Measurements from ENCODE around the gene ST3GAL3. TPM values are rescaled to one million over a fixed set of nuclear protein-coding genes. Genes with fewer than 3 reads are reported as not detected.

The ST3GAL3 gene
- total RNA-seq, 1 donor from 2014 or later = 34.3 TPM

DNA sequence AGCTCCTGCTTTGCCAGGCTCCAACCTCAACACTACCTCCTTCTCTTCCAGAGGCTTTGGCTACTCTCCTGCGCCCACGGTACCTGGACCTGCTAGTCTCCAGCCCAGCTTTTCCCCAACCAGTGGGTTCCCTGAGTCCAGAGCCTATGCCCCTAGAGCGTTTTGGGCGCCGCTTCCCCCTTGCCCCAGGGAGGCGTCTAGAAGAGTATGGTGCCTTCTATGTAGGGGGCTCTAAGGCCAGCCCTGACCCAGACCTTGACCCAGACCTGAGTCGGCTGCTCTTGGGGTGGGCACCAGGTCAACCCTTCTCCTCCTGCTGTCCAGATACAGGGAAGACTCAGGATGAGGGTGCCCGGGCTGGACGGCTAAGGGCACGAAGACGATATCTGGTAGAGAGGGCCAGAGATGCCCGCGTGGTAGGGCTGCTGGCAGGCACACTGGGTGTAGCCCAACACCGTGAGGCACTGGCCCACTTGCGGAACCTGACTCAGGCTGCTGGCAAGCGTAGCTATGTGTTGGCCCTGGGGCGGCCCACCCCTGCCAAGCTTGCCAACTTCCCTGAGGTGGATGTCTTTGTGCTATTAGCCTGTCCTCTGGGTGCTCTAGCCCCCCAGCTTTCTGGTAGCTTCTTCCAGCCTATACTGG is 264.1 kb downstream of the ST3GAL3 start:
- peaks cover 5 to 8% of the 10 kb centered on the region in 2 donors for H3K36me3 ChIP-seq
- intact Hi-C loops (cut with DNase I) = loop anchor here (5.0 kb wide), 1 partner anchor 264 kb away; the partner anchor contains the start of gene ST3GAL3
- DNase-seq (ENCODE audit: low spot score in 2 of 2) = no peak
- no peak overlapping the region for H3K4me3 ChIP-seq
- no peaks in the 10 kb centered on the region for H3K9me3 ChIP-seq
- H3K27ac ChIP-seq = no peak overlapping the region
- H3K27me3 ChIP-seq = no peaks in the 10 kb centered on the region
- TF ChIP-seq, protein P1, sequence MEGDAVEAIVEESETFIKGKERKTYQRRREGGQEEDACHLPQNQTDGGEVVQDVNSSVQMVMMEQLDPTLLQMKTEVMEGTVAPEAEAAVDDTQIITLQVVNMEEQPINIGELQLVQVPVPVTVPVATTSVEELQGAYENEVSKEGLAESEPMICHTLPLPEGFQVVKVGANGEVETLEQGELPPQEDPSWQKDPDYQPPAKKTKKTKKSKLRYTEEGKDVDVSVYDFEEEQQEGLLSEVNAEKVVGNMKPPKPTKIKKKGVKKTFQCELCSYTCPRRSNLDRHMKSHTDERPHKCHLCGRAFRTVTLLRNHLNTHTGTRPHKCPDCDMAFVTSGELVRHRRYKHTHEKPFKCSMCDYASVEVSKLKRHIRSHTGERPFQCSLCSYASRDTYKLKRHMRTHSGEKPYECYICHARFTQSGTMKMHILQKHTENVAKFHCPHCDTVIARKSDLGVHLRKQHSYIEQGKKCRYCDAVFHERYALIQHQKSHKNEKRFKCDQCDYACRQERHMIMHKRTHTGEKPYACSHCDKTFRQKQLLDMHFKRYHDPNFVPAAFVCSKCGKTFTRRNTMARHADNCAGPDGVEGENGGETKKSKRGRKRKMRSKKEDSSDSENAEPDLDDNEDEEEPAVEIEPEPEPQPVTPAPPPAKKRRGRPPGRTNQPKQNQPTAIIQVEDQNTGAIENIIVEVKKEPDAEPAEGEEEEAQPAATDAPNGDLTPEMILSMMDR (IDR thresholded peaks at IDR 0.05) = no peak
- peaks cover 14 to 19% of the 10 kb centered on the region in 2 donors for H3K4me1 ChIP-seq

GRCh38 chr1:43973981-43974442 is 266.7 kb downstream of the ST3GAL3 start:
- DNase-seq (ENCODE audit: low spot score in 2 of 2) = no peak

DNA sequence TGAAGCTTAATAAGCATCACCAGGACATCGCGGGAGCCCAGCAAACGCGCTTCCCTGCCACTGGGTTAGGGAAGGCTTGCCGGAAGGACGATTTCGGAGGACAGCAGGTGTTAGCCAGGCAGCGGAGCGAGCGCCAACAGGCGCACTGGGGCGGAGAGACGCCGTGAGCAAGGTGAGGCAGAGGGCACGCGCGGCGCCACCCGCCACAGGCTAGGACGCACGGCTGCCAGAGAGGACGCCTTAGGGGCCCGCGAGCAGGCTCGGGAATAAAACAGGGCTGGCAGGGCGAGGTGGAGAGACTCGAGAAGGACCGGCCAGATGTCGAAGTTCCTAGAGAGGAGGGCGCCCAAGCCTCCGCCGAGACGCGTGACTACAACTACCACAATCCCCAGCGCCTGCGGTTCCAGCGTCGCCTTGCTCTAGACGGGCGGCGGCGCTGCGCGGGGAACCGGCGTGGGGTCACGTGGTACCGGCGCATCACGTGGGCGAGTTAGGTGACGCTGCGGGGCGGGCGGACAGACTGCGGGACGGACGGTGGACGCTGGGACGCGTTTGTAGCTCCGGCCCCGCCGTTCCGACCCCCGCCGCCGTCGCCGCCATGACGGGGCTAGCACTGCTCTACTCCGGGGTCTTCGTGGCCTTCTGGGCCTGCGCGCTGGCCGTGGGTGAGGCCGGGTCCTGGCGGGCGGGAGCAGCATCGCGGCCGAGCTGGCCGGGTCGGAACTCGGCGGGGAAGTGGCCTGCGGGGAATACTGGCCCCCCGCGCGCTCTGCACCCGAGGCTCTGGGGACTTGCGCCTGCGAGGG is 267.3 kb downstream of the ST3GAL3 start, which contains the start of gene ATP6V0B:
ATP6V0B (plus strand) TSS at position 518 of the 806 bp plus-strand sequence; CDS start at position 599, 81 bp downstream.
- peak; percentile 87 to 97 for DNase-seq (ENCODE audit: low spot score in 2 of 2)
- Histone ChIP-seq H3K9me3 (no peaks in the 10 kb centered on the region), H3K27me3 (no peaks in the 10 kb centered on the region), H3K4me3 (peak within 1 kb of the TSS; percentile 71 to 78), H3K4me1 (peaks cover 17 to 35% of the 10 kb centered on the region in 2 donors), H3K27ac (peak within 1 kb of the TSS; percentile 84 to 89), H3K36me3 (peaks cover 13 to 19% of the 10 kb centered on the region in 2 donors)
- TF ChIP-seq, protein P1 (IDR thresholded peaks at IDR 0.05) = peak in 2 of 3 experiments; percentile 11 to 46
- intact Hi-C loops (cut with DNase I) = loop anchor here (1.0 to 5.0 kb wide), 4 partner anchors 17 to 267 kb away; partner anchors contain the start of genes CCDC24, IPO13, SLC6A9 and ST3GAL3

More at GRCh38 chr1:43973981-43974442, 266.7 kb downstream of the ST3GAL3 start:
- H3K36me3 ChIP-seq = peaks cover 13 to 19% of the 10 kb centered on the region in 2 donors
- no peaks in the 10 kb centered on the region for H3K27me3 ChIP-seq
- TF ChIP-seq, protein P1 (IDR thresholded peaks at IDR 0.05) = no peak
- peaks cover 17 to 35% of the 10 kb centered on the region in 2 donors for H3K4me1 ChIP-seq
- intact Hi-C loops (cut with DNase I) = loop anchor here (1.0 to 5.0 kb wide), 4 partner anchors 17 to 267 kb away; partner anchors contain the start of genes CCDC24, IPO13, SLC6A9 and ST3GAL3
- H3K4me3 ChIP-seq = peak overlapping the region; percentile 71 to 78
- H3K27ac ChIP-seq = peak overlapping the region; percentile 84 to 89
- no peaks in the 10 kb centered on the region for H3K9me3 ChIP-seq

DNA sequence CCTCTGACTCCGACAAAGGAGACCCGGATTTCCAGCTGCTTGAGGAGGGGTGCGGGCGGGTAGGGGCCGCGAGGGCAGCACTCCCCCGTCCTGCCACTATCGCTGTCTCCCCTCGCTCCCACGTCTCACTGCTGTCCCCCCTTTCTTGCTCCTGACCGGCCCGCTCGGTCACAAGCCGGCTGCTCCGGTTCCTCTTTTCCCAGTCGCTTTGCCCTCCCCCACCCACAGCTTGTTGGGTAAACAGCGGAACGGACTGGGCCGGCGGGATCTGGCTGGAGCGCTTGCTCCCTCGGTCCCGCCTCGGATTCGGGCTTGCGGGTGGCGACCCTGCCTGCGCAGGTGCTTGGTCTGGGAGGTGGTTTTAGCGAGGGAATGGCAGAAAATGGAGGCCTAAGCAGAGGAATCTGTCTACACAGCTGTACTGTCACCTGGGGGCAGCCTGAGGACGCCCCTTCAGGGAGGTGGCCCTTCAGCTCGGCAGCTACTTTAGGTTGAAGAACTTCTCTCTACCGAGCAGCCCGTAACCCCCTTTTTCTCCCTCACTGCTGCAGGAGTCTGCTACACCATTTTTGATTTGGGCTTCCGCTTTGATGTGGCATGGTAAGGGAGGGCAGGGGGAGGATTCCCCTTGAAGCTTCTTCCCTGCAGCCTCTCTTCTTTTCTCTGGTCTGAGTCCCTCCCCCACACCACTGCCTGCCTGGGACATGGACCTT is 268.1 kb downstream of the ST3GAL3 start:
- Histone ChIP-seq H3K27ac (peak overlapping the region; percentile 84 to 89), H3K4me3 (peak overlapping the region; percentile 71 to 78), H3K27me3 (no peaks in the 10 kb centered on the region), H3K4me1 (peaks cover 14 to 33% of the 10 kb centered on the region in 2 donors), H3K9me3 (no peaks in the 10 kb centered on the region), H3K36me3 (peaks cover 13 to 19% of the 10 kb centered on the region in 2 donors)
- TF ChIP-seq, protein P1 (IDR thresholded peaks at IDR 0.05) = no peak
- DNase-seq (ENCODE audit: low spot score in 2 of 2) = peak in 1 of 2 donors; percentile 80
- intact Hi-C loops (cut with DNase I) = loop anchor here (2.0 kb wide), 1 partner anchor 55 kb away; the partner anchor contains the start of gene SLC6A9

DNA sequence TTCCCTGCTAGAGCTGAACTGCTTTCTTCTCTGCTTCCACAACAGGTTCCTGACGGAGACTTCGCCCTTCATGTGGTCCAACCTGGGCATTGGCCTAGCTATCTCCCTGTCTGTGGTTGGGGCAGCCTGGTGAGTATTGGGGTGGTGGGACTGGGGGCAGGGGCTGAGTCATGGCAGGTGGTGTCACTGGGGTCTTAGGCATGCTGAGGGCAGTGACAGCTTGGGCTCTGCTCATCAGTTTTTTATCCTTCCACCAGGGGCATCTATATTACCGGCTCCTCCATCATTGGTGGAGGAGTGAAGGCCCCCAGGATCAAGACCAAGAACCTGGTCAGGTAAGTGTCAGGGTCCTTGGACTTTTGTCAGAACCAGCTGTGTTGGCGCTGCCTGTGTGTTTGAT is 268.7 kb downstream of the ST3GAL3 start:
- no peak for DNase-seq (ENCODE audit: low spot score in 2 of 2)
- Histone ChIP-seq H3K4me1 (peaks cover 11 to 27% of the 10 kb centered on the region in 2 donors), H3K9me3 (no peaks in the 10 kb centered on the region), H3K27me3 (no peaks in the 10 kb centered on the region), H3K36me3 (peaks cover 13 to 19% of the 10 kb centered on the region in 2 donors), H3K4me3 (peak overlapping the region; percentile 71 to 78), H3K27ac (no peak overlapping the region)
- TF ChIP-seq, protein P1 (IDR thresholded peaks at IDR 0.05) = no peak
- intact Hi-C loops (cut with DNase I) = no loop called here

All from ascending aorta (tissue), 2 donors.